HL-60 (cell line): ENCODE data around the gene ATG2B.

ENCODE experiments used
- POLR2AphosphoS5 ChIP-seq: IDR thresholded peaks from 2 replicates; pipeline ENCODE4 v1.6.1; 2012; ENCODE audit warnings: low read depth
- SPI1 ChIP-seq: IDR thresholded peaks from 2 replicates; pipeline ENCODE4 v1.6.1; 2012; ENCODE audit warnings: low read depth, mild to moderate bottlenecking, borderline replicate concordance
- TF ChIP-seq, protein P1 (sequence below): IDR thresholded peaks from one replicate; pipeline ENCODE4 v1.5.1; 2011; ENCODE audit warnings: low read length, control low read depth, inconsistent platforms; ENCODE audit not compliant: insufficient read depth
- TF ChIP-seq, protein P2 (sequence below): IDR thresholded peaks from 2 replicates; pipeline ENCODE4 v1.6.1; 2012; ENCODE audit warnings: low read depth; ENCODE audit not compliant: insufficient replicate concordance

GRCh38 chr14:96368534-96368933, 5.4 kb upstream of the ATG2B start:
- TF ChIP-seq, protein P1, sequence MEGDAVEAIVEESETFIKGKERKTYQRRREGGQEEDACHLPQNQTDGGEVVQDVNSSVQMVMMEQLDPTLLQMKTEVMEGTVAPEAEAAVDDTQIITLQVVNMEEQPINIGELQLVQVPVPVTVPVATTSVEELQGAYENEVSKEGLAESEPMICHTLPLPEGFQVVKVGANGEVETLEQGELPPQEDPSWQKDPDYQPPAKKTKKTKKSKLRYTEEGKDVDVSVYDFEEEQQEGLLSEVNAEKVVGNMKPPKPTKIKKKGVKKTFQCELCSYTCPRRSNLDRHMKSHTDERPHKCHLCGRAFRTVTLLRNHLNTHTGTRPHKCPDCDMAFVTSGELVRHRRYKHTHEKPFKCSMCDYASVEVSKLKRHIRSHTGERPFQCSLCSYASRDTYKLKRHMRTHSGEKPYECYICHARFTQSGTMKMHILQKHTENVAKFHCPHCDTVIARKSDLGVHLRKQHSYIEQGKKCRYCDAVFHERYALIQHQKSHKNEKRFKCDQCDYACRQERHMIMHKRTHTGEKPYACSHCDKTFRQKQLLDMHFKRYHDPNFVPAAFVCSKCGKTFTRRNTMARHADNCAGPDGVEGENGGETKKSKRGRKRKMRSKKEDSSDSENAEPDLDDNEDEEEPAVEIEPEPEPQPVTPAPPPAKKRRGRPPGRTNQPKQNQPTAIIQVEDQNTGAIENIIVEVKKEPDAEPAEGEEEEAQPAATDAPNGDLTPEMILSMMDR, result no peak
- TF ChIP-seq SPI1 (no peak), POLR2AphosphoS5 (no peak)
- TF ChIP-seq, protein P2, sequence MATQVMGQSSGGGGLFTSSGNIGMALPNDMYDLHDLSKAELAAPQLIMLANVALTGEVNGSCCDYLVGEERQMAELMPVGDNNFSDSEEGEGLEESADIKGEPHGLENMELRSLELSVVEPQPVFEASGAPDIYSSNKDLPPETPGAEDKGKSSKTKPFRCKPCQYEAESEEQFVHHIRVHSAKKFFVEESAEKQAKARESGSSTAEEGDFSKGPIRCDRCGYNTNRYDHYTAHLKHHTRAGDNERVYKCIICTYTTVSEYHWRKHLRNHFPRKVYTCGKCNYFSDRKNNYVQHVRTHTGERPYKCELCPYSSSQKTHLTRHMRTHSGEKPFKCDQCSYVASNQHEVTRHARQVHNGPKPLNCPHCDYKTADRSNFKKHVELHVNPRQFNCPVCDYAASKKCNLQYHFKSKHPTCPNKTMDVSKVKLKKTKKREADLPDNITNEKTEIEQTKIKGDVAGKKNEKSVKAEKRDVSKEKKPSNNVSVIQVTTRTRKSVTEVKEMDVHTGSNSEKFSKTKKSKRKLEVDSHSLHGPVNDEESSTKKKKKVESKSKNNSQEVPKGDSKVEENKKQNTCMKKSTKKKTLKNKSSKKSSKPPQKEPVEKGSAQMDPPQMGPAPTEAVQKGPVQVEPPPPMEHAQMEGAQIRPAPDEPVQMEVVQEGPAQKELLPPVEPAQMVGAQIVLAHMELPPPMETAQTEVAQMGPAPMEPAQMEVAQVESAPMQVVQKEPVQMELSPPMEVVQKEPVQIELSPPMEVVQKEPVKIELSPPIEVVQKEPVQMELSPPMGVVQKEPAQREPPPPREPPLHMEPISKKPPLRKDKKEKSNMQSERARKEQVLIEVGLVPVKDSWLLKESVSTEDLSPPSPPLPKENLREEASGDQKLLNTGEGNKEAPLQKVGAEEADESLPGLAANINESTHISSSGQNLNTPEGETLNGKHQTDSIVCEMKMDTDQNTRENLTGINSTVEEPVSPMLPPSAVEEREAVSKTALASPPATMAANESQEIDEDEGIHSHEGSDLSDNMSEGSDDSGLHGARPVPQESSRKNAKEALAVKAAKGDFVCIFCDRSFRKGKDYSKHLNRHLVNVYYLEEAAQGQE, result no peak
